GM18868 (cell line): ENCODE measurements around the gene IGFBP4.

ENCODE experiments used
- ATAC-seq: cut with Tn5 transposase; IDR thresholded peaks from one replicate; pipeline ENCODE4 v1.9.1; 2021; ENCODE audit warnings: mild to moderate bottlenecking, moderate library complexity; ENCODE audit not compliant: unreplicated experiment

Gene IGFBP4

DNA sequence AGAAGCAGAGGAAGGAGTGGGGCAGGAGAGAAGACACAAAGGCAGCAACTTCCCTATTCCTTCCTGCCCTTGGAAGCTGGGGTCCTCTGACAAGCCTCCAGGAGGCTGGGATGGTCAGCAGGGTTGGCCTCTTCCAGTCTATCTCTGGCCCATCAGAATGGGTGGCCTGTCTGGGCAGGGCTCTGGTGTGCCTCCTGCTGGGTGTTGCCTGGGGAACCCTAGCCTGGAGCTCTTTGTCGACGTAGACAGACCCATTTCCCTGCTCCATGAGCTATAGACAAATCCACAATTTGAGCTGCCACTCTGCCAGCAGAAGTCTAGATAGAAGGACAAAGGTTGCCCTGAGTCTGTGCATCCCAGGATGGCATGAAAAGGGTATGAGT lies 11.4 kb downstream of the IGFBP4 start:
- ATAC-seq: no peak

DNA sequence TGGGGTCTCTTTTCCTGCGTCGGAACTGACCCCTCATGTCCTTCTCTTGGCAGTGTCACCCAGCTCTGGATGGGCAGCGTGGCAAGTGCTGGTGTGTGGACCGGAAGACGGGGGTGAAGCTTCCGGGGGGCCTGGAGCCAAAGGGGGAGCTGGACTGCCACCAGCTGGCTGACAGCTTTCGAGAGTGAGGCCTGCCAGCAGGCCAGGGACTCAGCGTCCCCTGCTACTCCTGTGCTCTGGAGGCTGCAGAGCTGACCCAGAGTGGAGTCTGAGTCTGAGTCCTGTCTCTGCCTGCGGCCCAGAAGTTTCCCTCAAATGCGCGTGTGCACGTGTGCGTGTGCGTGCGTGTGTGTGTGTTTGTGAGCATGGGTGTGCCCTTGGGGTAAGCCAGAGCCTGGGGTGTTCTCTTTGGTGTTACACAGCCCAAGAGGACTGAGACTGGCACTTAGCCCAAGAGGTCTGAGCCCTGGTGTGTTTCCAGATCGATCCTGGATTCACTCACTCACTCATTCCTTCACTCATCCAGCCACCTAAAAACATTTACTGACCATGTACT lies 13.2 kb downstream of the IGFBP4 start:
- ATAC-seq: no peak

DNA sequence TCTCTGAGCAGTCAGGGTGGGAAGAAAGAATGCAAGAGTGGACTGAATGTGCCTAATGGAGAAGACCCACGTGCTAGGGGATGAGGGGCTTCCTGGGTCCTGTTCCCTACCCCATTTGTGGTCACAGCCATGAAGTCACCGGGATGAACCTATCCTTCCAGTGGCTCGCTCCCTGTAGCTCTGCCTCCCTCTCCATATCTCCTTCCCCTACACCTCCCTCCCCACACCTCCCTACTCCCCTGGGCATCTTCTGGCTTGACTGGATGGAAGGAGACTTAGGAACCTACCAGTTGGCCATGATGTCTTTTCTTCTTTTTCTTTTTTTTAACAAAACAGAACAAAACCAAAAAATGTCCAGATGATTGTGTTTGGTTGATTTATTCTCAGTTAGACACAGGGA lies 14.1 kb downstream of the IGFBP4 start:
- ATAC-seq: no peak

DNA sequence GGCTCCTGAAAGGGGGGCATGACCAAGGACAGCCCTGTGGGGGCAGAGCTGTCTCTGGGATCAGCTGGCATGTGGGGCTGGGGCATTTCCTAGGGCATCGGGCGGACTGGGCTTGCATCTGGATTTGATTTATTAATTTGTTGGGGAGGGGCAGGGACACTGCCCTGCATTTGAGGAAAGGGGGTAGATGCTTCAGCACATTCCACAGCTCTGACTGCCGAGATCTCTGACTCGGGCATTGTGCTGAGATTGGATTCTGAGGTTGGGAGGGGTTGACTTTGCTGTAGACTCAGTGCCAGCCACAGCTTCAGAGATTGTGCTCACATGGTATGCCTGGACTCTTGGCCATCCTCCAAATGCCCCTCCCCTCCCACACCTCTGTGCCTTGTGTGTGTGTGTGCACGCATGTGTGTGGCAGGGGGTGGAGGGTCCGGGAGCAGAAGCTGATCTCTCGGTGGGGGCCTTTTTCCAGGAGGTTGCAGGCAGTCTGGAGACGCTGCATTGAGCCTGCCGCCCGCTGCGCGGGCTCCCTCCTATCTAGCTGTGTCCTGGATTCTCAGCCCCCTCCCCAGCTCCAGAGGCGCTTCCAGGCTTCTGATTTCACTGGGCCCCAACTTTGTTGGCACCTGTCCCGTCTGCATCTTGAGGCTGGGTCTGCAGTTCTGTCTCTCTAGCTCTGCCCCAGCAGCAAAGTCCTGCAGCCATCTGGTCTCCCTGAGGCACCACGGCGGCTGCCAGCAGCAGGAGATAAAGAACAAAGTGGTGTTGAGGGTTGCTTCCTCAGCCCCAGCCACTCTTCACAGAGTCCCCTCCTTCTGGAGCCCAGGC lies 14.9 kb downstream of the IGFBP4 start:
- ATAC-seq: no peak

DNA sequence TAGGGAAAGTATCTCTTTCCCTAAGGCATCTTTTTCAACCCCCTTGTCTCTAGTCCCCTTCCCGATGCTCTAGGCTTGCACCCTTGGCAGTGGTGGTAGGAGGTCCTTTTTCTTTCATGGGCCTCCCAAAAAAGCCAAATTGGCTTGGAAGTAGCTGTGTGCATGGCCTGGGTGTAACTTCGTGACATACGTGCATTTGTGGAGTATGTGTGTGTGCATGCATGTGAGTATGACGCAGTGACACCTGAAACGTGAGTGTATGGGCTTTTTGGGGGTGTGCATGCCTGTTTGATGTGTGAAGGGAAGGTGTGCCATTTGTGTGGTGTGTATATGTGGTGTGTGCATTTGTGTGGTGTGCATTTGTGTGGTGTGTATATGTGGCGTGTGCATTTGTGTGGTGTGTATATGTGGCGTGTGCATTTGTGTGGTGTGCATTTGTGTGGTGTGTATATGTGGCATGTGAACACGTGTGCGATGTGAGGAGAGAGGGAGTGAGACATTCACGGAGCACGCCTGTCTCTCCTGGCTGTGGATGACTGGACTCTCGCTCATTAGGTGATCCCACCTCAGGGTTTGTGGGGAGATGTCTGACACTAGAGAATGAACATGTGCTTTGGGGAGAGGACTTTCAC lies 15.7 kb downstream of the IGFBP4 start:
- ATAC-seq: no peak

DNA sequence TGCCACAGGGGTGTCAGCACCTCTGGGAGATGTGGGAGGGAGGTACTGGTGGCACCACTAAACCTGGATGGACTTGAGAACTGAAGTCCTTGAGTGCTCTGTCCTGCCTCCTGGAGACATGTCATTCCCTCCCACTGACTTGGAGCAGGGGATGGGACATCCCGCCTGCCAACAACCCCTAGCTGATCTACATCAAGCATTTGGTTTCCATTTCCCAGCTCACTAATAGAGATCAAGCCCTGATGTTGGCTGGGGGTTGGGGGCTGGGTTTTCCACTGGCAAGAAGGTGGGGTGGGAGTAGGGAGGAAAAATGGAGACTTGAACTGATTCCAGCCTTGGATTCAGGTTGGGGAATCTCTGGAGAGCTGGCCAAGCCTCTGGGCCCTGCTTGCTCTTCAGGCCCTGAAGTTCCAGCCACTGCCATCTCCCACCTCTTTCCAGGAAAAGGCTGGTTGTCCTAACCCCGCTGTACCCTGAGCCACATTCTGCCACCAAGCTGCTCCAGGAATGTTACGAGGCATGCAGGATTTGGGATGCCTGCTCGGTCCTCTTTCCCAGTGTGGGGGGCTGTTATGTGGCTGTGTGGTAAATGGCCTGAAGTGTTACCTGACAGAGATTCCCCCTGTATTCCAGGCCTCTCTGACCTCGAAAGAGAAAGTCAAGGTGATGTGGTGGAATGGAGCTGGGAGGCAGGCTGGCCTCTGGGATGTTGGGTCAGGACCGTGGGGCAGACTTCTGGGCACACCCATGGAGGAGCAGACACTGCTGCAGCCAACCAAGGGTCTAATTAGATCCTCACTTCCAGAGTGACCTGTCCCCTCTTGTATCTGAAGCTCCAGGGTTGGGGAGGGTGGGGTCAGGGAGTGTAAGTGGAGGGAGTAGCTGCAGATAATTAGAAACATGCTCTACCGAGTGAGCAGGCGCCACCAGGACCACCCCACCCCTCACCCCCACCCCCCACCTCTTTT lies 16.7 kb downstream of the IGFBP4 start:
- ATAC-seq: no peak

DNA sequence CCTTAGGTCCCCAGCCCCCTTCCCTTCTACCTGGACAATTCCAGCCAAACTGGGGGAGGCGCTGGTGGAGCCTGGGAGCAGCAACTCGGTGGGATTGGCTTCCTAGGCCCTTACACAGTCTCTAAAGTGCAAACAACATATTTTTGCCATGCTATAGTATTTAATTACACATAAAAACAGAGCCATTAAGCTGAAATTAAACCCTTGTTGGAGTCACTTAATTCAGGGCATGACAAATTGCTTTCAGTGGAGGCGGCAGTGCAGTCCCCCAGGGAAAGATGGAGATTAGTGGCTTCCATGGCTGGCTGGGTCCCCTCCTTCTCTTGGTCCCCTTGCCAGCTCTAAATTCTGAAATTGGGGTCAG lies 17.3 kb downstream of the IGFBP4 start:
- ATAC-seq: no peak

DNA sequence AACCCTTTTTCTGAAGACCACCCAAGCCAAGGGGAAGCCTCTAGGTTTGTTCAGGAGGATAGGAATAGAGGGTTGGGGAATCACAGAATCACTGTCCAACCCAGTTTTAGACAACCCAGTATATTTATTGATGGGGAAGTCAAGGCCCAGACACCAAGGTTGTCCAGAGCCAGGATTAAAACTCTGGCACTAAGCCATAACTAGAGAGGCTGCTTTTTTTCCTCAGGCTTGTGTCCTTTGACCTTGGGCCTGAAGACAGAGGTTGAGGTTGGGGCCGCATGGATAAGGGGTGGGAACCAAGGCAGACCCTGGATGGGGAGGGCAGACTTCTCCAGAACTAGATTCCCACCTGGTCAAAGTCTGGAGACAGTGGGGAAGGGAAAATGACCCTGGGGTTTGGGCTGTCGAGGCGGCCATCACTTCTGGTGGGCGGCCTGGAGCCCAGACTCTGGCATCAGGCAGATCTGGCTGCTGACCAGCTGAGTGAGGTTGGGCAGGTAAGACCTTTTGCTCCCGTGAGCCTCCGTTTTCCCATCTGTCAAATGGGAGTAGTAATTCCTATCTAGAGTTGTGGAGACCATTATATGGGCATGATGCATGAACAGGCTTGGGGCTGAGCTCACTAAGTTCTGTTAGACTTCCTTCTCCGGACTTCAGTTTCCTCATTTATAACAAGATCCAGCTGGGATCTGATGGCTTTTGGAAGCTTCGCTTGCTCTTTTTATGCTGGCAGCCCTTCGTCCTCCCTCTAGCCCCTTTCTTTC lies 17.9 kb downstream of the IGFBP4 start:
- ATAC-seq: no peak

DNA sequence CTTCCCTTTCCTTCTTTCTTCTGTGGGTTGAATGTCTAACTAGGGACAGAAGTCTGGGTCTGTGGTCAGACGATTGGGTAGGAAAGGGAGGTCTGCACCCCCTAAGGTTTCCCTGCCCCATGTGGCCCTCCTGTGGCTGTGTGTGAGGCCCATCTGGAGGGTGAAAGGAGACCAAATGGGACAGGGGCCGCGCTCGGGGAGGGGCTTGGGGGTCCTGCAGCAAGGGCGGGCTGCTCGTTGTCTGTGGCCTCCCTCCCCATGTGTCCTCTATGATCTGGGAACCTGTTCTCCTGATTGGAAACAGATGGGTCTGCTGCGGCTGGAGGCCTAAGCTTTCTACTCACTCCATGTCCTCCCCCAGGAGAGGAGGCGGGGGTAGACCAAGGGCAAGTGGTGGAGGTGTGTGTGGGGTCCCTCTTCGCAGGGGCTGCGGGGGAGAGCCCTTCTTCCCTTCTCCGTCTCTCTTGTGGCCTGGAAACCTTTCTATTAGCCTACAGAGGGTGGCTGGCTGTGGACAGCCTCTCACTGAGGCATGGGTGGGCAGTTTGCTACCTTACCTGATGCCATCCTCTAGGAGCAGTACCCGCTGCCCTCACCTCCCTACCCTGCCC lies 18.6 kb downstream of the IGFBP4 start:
- no peak for ATAC-seq

DNA sequence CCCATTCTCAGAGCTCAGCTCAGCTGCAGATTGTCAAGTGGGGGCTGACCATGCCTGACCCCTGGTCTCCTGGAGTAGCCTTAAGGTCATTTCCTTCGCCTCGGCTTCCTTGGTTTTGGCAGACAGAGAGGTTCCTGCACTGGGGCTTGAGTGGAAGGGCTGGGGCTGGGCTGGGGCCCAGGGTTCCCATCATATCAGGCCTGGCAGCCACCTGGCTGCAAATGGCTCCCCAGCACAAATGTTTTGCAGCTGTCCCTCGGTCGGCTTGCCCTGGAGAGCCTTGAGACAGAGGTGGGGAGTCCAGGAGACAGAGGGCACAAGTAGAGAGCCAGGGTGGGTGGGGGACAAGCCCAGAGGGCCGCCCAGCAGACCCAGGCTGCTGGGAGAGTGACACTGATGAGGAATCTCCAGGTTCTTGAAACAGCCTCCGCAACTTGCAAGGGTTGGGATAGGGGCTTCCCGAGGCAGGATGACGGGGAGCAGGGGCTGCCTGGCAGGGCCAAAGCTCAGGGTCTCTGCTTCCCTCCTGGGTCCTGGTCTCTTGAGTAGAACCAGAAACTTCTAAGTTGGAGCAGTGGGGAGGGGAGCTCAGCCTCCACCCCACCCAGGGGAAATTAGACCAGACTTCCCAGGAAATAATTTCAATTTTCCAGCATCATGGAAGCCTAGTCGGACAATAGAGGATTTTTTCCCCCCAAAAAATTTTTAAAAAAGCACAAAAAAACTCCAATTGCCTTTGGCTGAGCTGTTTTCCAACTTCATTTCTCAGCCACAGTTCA lies 19.3 kb downstream of the IGFBP4 start:
- ATAC-seq: no peak

DNA sequence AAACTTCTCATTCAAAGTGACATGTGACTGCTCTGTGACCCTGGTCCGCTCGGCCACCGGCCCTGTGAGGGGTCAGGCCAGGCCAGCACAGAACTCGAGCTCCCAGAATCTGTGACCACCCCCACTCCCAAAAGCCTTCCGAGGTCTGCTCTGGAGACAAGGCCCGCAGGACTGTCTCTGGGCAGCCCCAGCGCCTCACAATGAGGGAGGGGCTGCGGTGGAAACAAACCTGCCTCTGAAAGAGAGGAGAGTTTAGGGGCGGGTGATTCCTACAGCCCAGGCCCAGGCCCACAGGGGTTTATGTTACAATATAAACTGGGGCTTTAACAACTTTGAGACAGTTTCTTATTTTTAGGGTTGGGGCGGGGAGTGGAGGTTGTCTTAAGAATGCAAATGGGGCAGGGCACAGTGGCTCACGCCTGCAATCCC lies 19.9 kb downstream of the IGFBP4 start:
- no peak for ATAC-seq

DNA sequence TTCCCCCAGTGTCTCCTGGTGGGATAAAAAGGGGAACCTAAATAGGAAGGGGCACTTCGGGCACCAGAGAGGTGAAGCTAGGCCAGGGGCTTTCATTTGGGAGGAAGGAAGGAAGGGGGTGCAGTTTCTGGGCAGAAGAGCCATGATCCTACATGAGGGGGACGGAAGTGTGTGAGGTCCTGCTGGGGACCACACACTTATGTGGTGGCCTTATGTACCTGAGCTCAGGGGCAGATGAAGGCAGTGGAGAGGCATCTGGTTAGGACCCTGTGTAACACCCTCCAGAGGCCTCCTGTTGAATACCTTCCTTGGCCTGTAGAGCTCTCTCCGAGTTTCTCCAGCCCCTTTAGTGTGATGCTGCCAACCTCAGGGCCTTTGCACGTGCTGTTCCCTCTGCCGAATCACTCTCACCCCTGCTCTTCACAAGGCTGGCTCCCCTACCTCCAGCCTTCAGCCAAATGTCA lies 21.2 kb downstream of the IGFBP4 start:
- no peak for ATAC-seq

DNA sequence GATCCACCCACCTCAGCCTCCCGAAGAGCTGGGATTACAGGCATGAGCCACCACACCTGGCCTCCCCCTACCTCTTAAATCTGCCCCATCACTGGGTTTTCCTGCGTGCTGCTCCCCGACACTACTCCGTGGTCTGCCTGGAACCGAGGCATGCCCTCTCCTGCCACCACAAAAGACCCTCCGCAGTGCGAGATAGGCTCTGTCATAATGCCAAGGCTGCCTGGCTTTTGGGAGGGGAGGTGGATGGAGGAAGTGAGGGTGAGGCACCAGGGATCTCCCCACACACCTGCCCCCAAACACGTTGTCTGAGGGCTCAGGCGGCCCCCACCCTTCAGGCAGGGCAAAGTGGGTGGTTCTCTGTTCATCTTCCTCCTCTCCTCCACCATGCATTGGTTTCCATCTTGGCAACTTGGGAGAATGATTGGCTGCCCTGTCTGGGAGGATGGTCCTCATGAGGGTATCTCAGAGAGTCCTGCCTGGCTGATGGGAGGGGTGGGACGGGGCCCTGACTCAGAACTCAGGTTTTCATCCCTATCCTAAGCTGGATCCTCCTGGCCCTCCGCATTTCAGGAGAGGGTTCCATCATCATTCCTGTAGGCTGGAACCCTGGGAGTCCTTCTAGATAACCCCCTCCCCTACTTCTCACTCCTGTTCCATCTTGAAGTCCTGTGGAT lies 23.2 kb downstream of the IGFBP4 start:
- ATAC-seq: no peak

DNA sequence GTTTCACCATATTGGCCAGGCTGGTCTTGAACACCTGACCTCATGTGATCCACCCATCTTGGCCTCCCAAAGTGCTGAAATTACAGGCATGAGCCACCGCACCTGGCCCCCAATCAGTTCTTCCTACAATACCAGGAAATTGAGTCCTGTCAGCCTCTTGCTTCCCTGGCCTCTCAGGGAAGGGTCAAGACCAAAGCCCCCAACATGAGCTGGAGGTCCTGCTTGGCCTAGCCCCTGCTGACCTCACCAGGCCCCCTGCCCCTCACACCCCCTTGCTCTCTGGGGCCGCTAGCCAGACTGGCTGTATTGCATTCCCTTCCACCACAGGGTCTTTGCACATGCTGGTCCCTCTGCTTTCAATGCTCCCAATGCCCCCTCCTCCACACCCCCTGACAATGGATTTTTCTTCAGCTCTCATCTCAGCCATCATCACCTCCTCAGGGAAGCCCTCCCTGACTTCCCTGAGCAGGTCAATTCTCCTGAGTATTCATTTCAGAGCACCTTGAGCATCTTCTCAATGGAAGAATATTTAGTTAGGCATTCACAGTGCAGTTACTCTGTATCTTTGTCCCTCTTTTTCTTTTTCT lies 24.1 kb downstream of the IGFBP4 start:
- no peak for ATAC-seq

DNA sequence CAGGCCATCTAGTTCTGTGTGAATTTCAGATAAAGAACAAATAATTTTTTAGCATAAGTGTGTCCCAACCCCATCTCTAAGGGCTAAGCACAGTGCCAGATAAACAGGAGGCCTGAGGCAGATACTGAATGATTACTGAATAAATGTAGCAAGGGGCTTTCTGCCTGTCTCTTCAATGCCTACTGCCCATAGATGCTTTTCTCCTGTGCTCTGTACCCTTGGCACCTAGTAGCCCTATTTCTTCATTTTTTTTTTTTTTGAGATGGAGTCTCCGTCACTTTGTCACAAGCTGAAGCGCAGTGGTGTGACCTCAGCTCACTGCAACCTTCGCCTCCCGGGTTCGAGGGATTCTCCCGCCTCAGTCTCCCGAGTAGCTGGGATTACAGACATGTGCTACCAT lies 25.3 kb downstream of the IGFBP4 start:
- no peak for ATAC-seq

DNA sequence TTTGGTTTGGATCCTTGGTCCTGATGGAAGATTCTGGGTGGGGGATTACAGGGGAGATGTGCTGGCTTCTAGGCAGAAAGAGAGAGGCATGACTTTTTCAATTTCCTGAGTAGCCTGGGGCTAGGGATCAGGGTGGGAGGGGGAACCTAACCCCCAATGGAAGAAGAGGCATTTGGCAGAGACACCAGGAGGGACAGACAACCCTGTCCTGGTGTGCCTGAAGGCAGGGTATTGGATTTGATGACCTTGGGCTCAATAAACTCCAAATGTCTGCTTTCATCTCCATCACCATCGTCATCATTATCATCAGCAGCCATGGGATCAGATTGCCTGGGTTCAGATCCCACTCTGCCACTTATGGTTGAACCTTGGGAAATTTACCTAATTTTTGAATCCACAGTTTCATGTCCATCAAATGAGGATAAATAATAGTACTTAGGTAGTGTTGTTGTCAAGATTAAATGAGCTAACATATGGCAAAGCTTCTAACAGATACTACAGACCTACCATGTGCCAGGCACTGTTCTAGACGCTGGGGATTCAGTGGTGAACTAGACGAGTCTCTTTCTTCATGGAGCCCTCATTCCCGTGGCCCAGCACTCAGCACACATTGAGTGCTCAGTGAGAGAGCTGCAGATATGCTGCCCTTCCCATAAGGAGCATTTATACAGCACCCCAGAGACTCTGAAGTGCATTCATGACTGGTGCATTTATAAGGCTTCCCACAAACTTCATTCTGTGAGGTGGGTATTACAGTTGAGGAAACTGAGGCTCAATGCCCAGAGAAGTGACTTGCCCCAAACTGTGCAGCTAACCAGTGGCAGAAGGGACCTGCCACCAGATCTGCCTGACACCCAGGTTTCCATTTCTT lies 26.8 kb downstream of the IGFBP4 start:
- no peak for ATAC-seq
